ENCODE measurements around the gene DGKZ. TPM values are rescaled to one million over a fixed set of nuclear protein-coding genes. Genes with fewer than 3 reads are reported as not detected.

Gene DGKZ
- total and polyA plus RNA-seq, 2 experiments from 2014 or later = 45.1 to 170 TPM

DNA sequence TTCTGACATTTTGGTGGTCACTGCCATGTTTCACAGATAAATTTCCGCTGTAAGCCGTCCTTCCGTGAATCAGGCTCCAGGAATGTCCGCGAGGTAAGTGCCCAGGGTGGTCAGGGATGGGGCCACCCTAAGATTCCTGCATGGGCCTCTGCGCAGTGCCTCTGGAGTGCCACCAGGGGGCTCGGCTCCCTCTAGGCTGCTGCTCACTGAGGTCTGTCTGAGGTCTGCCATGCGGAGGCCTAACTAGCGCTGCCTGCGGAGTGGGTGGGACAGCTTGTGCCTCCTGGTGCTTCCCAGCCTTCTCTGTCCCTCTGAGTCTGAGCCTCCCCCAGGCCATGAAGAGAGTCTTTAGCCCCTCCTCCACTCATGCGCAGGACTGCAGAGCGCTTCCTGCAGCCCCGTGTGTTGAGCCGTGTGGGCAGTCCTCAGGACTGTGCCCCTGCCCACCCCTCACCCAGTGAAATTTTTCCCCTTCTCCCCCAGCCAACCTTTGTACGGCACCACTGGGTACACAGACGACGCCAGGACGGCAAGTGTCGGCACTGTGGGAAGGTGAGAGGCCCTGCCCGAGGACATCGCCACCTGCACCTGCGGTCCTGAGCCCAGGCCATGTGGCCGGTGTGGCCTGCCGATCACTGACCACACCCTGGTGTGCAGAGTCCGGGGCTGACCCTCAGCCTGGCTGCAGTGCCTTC, 22.3 kb downstream of the DGKZ start:
- peak; percentile 92 for DNase-seq (ENCODE audit: low spot score)
- Histone ChIP-seq H2AFZ (no peak overlapping the region), H3K79me2 (replicated peaks; ENCODE audit: insufficient read depth) (no peaks in the 10 kb centered on the region), H4K20me1 (replicated peaks; ENCODE audit: insufficient read depth) (peaks cover 12% of the 10 kb centered on the region), H3K27me3 (ENCODE audit: insufficient read depth) (no peaks in the 10 kb centered on the region), H3K27ac (ENCODE audit: low read depth) (0 out of 2 replicates have a peak overlapping the region, but pooled peaks have one; percentile 39), H3F3A (replicated peaks; ENCODE audit: low read depth) (peaks cover 24% of the 10 kb centered on the region; the same call in 1 of the 2 replicates), H3K9me2 (ENCODE audit: insufficient read depth) (no peaks in the 10 kb centered on the region), H3K4me2 (no peak overlapping the region), H3K36me3 (ENCODE audit: insufficient read depth) (no peaks in the 10 kb centered on the region; the same call in 1 of the 2 replicates), H3K4me3 (no peak overlapping the region), H3K4me1 (ENCODE audit: insufficient read depth) (peaks cover 9% of the 10 kb centered on the region)
- Mint-ChIP-seq H3K27ac (peak overlapping the region; percentile 92), H3K9me3 (no peaks in the 10 kb centered on the region), H3K4me1 (peaks cover 30% of the 10 kb centered on the region), H3K36me3 (ENCODE audit: low read depth) (peaks cover 37% of the 10 kb centered on the region), H3K27me3 (ENCODE audit: insufficient read depth, low read depth, poor library complexity) (peaks cover 4% of the 10 kb centered on the region), H3K4me3 (no peak overlapping the region; the same call in 2 of the 3 replicates)
- peak; percentile 78 for ATAC-seq
- TF ChIP-seq ZNF114 (CRISPR knock-in tag; IDR thresholded peaks at IDR 0.05) = no peak
- TF ChIP-seq, protein P1, sequence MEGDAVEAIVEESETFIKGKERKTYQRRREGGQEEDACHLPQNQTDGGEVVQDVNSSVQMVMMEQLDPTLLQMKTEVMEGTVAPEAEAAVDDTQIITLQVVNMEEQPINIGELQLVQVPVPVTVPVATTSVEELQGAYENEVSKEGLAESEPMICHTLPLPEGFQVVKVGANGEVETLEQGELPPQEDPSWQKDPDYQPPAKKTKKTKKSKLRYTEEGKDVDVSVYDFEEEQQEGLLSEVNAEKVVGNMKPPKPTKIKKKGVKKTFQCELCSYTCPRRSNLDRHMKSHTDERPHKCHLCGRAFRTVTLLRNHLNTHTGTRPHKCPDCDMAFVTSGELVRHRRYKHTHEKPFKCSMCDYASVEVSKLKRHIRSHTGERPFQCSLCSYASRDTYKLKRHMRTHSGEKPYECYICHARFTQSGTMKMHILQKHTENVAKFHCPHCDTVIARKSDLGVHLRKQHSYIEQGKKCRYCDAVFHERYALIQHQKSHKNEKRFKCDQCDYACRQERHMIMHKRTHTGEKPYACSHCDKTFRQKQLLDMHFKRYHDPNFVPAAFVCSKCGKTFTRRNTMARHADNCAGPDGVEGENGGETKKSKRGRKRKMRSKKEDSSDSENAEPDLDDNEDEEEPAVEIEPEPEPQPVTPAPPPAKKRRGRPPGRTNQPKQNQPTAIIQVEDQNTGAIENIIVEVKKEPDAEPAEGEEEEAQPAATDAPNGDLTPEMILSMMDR (conservative IDR thresholded peaks at IDR 0.05; ENCODE audit: low read depth in 2 of 2) = peak; percentile 80 to 85

DNA sequence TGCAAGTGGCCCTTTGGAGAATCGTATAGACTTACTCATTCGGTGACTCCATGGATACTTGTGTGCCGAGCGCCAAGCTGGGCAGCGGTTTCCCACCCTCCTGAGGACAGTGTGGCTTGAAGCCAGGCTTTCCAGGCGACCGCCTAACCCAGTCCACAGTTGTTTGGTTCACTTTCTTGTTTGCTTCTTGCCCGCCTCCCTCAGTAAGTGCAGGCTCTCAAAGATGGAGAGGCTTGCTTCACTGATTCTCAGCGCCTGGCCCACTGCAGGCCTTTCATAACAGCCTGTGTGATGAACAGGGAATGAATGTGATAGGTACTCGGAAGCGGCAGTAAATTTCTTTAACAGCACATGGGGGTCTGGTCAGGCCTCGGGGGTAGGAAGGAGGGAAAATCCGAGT, 23.0 kb downstream of the DGKZ start:
- Mint-ChIP-seq H3K27ac (no peak overlapping the region), H3K27me3 (ENCODE audit: insufficient read depth, low read depth, poor library complexity) (peaks cover 4% of the 10 kb centered on the region), H3K36me3 (ENCODE audit: low read depth) (peaks cover 41% of the 10 kb centered on the region), H3K4me1 (peaks cover 25% of the 10 kb centered on the region), H3K9me3 (no peaks in the 10 kb centered on the region), H3K4me3 (no peak overlapping the region)
- Histone ChIP-seq H3K4me2 (no peak overlapping the region), H3K27me3 (ENCODE audit: insufficient read depth) (no peaks in the 10 kb centered on the region), H2AFZ (no peak overlapping the region), H3K79me2 (replicated peaks; ENCODE audit: insufficient read depth) (no peaks in the 10 kb centered on the region), H3K4me3 (no peak overlapping the region), H3F3A (replicated peaks; ENCODE audit: low read depth) (peaks cover 24% of the 10 kb centered on the region; the same call in 1 of the 2 replicates), H3K9me2 (ENCODE audit: insufficient read depth) (no peaks in the 10 kb centered on the region), H3K4me1 (ENCODE audit: insufficient read depth) (peaks cover 9% of the 10 kb centered on the region), H3K27ac (ENCODE audit: low read depth) (no peak overlapping the region), H3K36me3 (ENCODE audit: insufficient read depth) (no peaks in the 10 kb centered on the region; the same call in 1 of the 2 replicates), H4K20me1 (replicated peaks; ENCODE audit: insufficient read depth) (peaks cover 12% of the 10 kb centered on the region)
- ATAC-seq = no peak
- no peak for DNase-seq (ENCODE audit: low spot score)
- TF ChIP-seq NANOG (IDR thresholded peaks at IDR 0.05; ENCODE audit: borderline replicate concordance) (no peak), STAT1 (IDR thresholded peaks at IDR 0.05; ENCODE audit: unreplicated experiment) (no peak), POLR2AphosphoS5 (IDR thresholded peaks at IDR 0.05; ENCODE audit: low read depth) (no peak), EZH2 (IDR thresholded peaks at IDR 0.05; ENCODE audit: low read depth, unreplicated experiment) (no peak), CREB1 (CRISPR knock-in tag; IDR thresholded peaks at IDR 0.05; ENCODE audit: low read depth) (no peak), ZNF331 (CRISPR knock-in tag; IDR thresholded peaks at IDR 0.05; ENCODE audit: low read depth) (no peak), ZNF114 (CRISPR knock-in tag; IDR thresholded peaks at IDR 0.05) (no peak), JUNB (IDR thresholded peaks at IDR 0.05; ENCODE audit: unreplicated experiment) (no peak)
- TF ChIP-seq, protein P2, sequence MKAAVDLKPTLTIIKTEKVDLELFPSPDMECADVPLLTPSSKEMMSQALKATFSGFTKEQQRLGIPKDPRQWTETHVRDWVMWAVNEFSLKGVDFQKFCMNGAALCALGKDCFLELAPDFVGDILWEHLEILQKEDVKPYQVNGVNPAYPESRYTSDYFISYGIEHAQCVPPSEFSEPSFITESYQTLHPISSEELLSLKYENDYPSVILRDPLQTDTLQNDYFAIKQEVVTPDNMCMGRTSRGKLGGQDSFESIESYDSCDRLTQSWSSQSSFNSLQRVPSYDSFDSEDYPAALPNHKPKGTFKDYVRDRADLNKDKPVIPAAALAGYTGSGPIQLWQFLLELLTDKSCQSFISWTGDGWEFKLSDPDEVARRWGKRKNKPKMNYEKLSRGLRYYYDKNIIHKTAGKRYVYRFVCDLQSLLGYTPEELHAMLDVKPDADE (IDR thresholded peaks at IDR 0.05) = no peak
- TF ChIP-seq, protein P1 (conservative IDR thresholded peaks at IDR 0.05; ENCODE audit: low read depth in 2 of 2) = no peak

All from GM23338 (cell line).